Transverse colon (tissue), 4 donors: Measurements from ENCODE around the gene SLC24A3. TPM values are rescaled to one million over a fixed set of nuclear protein-coding genes. Genes with fewer than 3 reads are reported as not detected.

Source experiments
- DNase-seq: peaks from one replicate; pipeline ENCODE4 v3.0.0-alpha.2; 2019
- H3K27ac ChIP-seq, 4 donors: fragments of 200-600 bp; sonication (generic); 2 replicates each; pipeline ENCODE4 v1.5.1; 2016 to 2018; ENCODE audit warnings: inconsistent platforms in 4 of 4
- H3K27me3 ChIP-seq: fragments of 200-600 bp; sonication (generic); 2 replicates; pipeline ENCODE4 v1.5.1; 2017; ENCODE audit warnings: inconsistent platforms
- H3K36me3 ChIP-seq, 4 donors: fragments of 200-600 bp; sonication (generic); 2 replicates each; pipeline ENCODE4 v1.5.1; 2017 to 2019; ENCODE audit warnings: inconsistent platforms in 4 of 4
- H3K4me1 ChIP-seq, 4 donors: fragments of 200-600 bp; sonication (generic); 2 replicates each; pipeline ENCODE4 v1.5.1; 2017 to 2020; ENCODE audit warnings: inconsistent platforms in 4 of 4
- H3K4me3 ChIP-seq, 4 donors: fragments of 200-600 bp; sonication (generic); 1 replicate in 1 of 4; 2 replicates in 3 of 4; pipeline versions ENCODE4 v1.5.1 to v1.6.1; 2017 to 2019; ENCODE audit warnings: inconsistent platforms in 4 of 4
- H3K9me3 ChIP-seq, 2 donors: fragments of 200-600 bp; sonication (generic); 2 replicates each; pipeline ENCODE4 v1.5.1; 2017 to 2019; ENCODE audit warnings: inconsistent platforms in 2 of 2
- EP300 ChIP-seq: sonication (generic); formaldehyde crosslinking; IDR thresholded peaks from one replicate; pipeline ENCODE4 v1.6.1; 2017; ENCODE audit warnings: antibody characterized with exemption, low read depth
- POLR2A ChIP-seq: fragments of 450-650 bp; IDR thresholded peaks from one replicate; pipeline ENCODE4 v1.6.1; 2016; ENCODE audit warnings: antibody characterized with exemption, mild to moderate bottlenecking, moderate library complexity
- POLR2AphosphoS5 ChIP-seq, 3 donors: sonication (generic); formaldehyde crosslinking; IDR thresholded peaks; one replicate each; pipeline ENCODE4 v1.6.1; 2016; ENCODE audit warnings: antibody characterized with exemption in 3 of 3
- WGBS, 2 donors: methylation state at CpG; one replicate each; pipeline ENCODE4 v1.1.5; 2018; ENCODE audit warnings: low coverage in 1 of 2; 5-methylcytosine and 5-hydroxymethylcytosine counted together
- in situ Hi-C, 4 donors: fragments of 200-750 bp; cut with MboI; loops; one replicate each; pipeline versions ENCODE4 v1.15.0 to v1.15.1; 2017; ENCODE audit warnings: low sequenced_read_pairs in 3 of 4, low pct_ligation_motif_present in 1 of 4, low pct_unique_long_range_greater_than_20kb in 1 of 4
- intact Hi-C: fragments of 100-400 bp; cut with DNase I; formaldehyde crosslinking; loops from one replicate; pipeline ENCODE4 v1.15.1; 2023; ENCODE audit warnings: low total_unique reads
- total RNA-seq, 4 donors: library from RNA; depleted of rRNA; stranded (reverse); fragments of >200 nt; gene quantifications; one replicate each; pipeline ENCODE4 v1.1.0, GENCODE V29; 2016
- TF ChIP-seq, protein P1 (sequence below), 5 experiments: fragments of 200-600 bp in 3 of 5; fragments of 450-650 bp in 2 of 5; sonication (generic) in 3 of 5; IDR thresholded peaks; 1 replicate in 2 of 5; 2 replicates in 3 of 5; pipeline ENCODE4 v1.5.1; 2016 to 2017; ENCODE audit warnings: antibody characterized with exemption in 5 of 5, inconsistent platforms in 3 of 5, mild to moderate bottlenecking in 2 of 5, moderate library complexity in 1 of 5

The SLC24A3 gene
- total RNA-seq, 4 donors from 2014 or later = 4.4 to 6.7 (median 4.6) TPM

DNA sequence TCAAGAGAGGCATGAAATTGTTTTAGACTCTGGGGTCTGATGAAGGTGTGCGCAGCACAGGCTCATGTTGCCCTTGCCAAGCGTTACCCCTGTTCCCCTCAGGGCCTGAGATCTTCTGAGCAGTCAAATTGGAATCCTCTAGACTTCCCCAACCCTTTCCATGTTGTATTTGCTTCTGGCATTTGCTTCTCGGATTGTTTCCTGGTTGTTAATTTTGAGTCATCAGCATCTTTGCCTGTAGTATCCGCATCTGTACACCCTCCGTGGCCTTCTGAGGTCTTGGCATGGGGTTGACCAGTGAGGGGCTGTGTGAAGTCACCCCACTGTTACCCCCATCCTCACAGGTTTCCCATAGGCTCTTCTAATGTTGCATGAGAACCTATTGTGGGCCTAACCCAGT, 40.9 kb downstream of the SLC24A3 start:
- TF ChIP-seq, protein P1, sequence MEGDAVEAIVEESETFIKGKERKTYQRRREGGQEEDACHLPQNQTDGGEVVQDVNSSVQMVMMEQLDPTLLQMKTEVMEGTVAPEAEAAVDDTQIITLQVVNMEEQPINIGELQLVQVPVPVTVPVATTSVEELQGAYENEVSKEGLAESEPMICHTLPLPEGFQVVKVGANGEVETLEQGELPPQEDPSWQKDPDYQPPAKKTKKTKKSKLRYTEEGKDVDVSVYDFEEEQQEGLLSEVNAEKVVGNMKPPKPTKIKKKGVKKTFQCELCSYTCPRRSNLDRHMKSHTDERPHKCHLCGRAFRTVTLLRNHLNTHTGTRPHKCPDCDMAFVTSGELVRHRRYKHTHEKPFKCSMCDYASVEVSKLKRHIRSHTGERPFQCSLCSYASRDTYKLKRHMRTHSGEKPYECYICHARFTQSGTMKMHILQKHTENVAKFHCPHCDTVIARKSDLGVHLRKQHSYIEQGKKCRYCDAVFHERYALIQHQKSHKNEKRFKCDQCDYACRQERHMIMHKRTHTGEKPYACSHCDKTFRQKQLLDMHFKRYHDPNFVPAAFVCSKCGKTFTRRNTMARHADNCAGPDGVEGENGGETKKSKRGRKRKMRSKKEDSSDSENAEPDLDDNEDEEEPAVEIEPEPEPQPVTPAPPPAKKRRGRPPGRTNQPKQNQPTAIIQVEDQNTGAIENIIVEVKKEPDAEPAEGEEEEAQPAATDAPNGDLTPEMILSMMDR (IDR thresholded peaks at IDR 0.05) = no peak
- no peak for TF ChIP-seq EP300
- no peak for TF ChIP-seq POLR2A
- TF ChIP-seq POLR2AphosphoS5 (IDR thresholded peaks at IDR 0.05) = no peak
- Histone ChIP-seq H3K4me3 (no peak overlapping the region), H3K4me1 (peaks cover 0 to 19% (median 0%) of the 10 kb centered on the region in 4 donors), H3K27ac (peak overlapping the region; percentile 11 to 69 (median 40)), H3K36me3 (no peaks in the 10 kb centered on the region), H3K9me3 (no peaks in the 10 kb centered on the region), H3K27me3 (no peaks in the 10 kb centered on the region)
- intact Hi-C loops (no loop called here), in situ Hi-C loops (no loop called here)
- no peak for DNase-seq
- WGBS, 2 donors = 79 to 80% methylated on average over 3 to 5 of the region's 5 CpGs

DNA sequence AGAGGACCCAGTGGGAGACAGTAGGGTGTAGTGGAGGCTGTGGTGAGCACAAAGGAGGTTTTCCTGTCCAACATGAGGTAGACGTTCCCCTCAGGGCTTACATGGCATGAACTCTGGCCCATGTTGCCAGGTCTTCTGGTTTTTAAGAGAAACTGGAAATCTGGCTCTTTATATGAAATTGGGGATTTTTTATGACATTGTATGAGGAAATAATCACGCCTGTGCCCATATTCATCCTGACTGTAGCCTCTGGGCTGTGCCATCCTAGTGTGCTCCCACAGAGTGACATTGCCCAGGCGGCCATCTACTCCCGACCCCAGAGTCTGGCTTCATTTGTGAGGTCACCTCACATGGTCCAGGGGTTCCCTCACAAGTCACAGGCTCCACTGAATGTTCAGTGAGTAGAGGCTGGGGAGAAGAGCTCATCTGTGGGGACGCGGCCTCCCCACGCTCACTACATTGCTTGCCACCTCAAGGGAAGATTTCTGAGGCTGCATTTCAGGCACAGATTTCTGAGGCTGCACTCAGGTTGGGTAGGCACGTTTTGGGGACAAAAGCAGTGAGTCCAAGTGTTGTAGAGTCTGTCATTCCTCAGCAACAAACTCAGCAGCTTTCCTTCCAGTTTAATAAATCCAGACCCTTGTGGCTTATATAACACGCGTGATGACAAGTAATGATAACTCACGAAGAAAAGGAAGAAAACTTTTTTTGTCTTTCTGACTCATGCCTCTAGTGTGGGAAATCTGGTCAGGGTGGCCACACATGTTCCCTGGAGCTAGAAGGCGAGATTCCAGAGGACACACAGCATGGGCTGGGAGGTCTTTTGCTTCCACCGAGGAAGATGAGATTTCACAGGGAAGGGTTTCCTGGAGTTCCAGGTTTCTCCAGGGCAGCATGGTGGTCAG, 41.7 kb downstream of the SLC24A3 start:
- Histone ChIP-seq H3K9me3 (no peaks in the 10 kb centered on the region), H3K27me3 (no peaks in the 10 kb centered on the region), H3K27ac (peak overlapping the region; percentile 11 to 69 (median 40)), H3K4me1 (peaks cover 0 to 19% (median 0%) of the 10 kb centered on the region in 4 donors), H3K4me3 (no peak overlapping the region), H3K36me3 (no peaks in the 10 kb centered on the region)
- 71 to 87% methylated on average over 4 to 13 of the region's 13 CpGs for WGBS, 2 donors
- in situ Hi-C loops = no loop called here
- DNase-seq = no peak
- TF ChIP-seq, protein P1 (IDR thresholded peaks at IDR 0.05) = no peak
- TF ChIP-seq POLR2AphosphoS5 (IDR thresholded peaks at IDR 0.05) = no peak
- TF ChIP-seq POLR2A = no peak
- TF ChIP-seq EP300 = no peak
- intact Hi-C loops = no loop called here

DNA sequence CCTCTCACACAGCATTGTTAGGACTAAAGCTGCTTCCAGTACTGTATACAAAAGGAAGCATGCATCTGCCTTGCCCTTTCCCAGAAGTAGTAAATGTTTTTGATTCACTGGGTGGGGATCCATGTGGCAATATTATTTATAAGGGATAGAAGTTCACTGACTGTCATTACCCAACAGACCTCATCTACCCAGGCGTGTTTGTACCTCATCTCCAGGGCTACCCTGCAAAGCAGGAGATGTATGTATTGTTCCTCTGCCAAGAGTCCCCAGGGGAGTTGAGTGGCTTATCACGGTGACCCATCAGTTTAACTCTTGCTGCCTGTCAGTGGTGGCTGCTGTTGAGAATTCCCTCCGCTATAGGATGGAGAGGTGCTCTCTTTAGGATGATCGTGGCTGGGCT, 42.5 kb downstream of the SLC24A3 start:
- Histone ChIP-seq H3K27me3 (no peaks in the 10 kb centered on the region), H3K9me3 (no peaks in the 10 kb centered on the region), H3K4me3 (no peak overlapping the region), H3K4me1 (peaks cover 0 to 19% (median 0%) of the 10 kb centered on the region in 4 donors), H3K27ac (peak overlapping the region in 1 of 4 donors; percentile 27), H3K36me3 (no peaks in the 10 kb centered on the region)
- in situ Hi-C loops = no loop called here
- intact Hi-C loops = no loop called here
- no peak for TF ChIP-seq EP300
- no peak for TF ChIP-seq POLR2AphosphoS5 (IDR thresholded peaks at IDR 0.05)
- TF ChIP-seq, protein P1 (IDR thresholded peaks at IDR 0.05) = no peak
- no peak for TF ChIP-seq POLR2A
- WGBS, 2 donors = 64% methylated on average over 4 of the region's 4 CpGs; no CpG with 5 or more reads in 1 of the 2 donors
- DNase-seq = no peak

DNA sequence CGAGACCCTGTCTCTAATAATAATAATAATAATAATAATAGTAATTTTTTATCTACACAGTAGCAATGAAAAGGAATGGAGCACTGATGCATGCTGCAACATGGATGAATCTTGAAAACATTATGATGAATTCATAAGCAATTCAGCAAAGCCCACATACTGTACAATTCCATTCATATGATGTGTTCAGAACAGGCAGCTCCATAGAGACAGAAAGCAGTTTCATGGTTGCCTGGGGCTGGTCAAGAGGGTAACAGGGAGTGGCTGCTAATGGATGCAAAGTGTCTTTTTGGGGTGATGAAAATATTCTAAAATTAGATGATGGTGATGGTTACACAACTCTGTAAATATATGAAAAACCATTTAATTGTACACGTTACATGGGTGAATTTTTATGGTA, 43.6 kb downstream of the SLC24A3 start:
- no peak for DNase-seq
- intact Hi-C loops = no loop called here
- in situ Hi-C loops = no loop called here
- Histone ChIP-seq H3K4me1 (peaks cover 0 to 16% (median 0%) of the 10 kb centered on the region in 4 donors), H3K27ac (no peak overlapping the region), H3K4me3 (no peak overlapping the region), H3K36me3 (no peaks in the 10 kb centered on the region), H3K9me3 (no peaks in the 10 kb centered on the region), H3K27me3 (no peaks in the 10 kb centered on the region)
- TF ChIP-seq POLR2AphosphoS5 (IDR thresholded peaks at IDR 0.05) (no peak), EP300 (no peak), POLR2A (no peak)
- TF ChIP-seq, protein P1 (IDR thresholded peaks at IDR 0.05) = no peak
- WGBS, 2 donors = 75 to 77% methylated on average over 1 to 2 of the region's 2 CpGs
